OCI-LY7 (cell line): ENCODE data around the gene DDTL. TPM values are rescaled to one million over a fixed set of nuclear protein-coding genes. Genes with fewer than 3 reads are reported as not detected.

ENCODE experiments used
- BruUV-seq: library from RNA; stranded (reverse); fragments of 400-500 nt; replicated peaks from 2 replicates; lab custom pipeline; 2021; lab: Mats Ljungman, UMichigan
- CTCF ChIA-PET: fragments of 300-600 bp; sonication (Branson Sonifier 250); formaldehyde crosslinking; loops from one replicate; lab custom pipeline; 2022; ENCODE audit warnings: antibody characterized with exemption; ENCODE audit not compliant: unreplicated experiment; lab: Charles Lee
- POLR2A ChIA-PET: fragments of 300-600 bp; sonication (Branson Sonifier 250); formaldehyde crosslinking; loops from one replicate; lab custom pipeline; 2022; ENCODE audit warnings: antibody characterized with exemption; lab: Charles Lee
- DNase-seq: peaks from one replicate; pipeline ENCODE4 v3.0.0-alpha.2; 2015; ENCODE audit warnings: low spot score
- H2AFZ ChIP-seq: fragments of 200-600 bp; sonication (generic), shearing (Covaris generic); 2 replicates; pipeline ENCODE4 v1.6.1; 2014; ENCODE audit warnings: mild to moderate bottlenecking, antibody characterized with exemption, low read length, moderate library complexity
- H3K27ac ChIP-seq: fragments of 200-600 bp; sonication (generic); 2 replicates; pipeline ENCODE4 v1.5.1; 2014; ENCODE audit warnings: mixed run types, low read depth, mild to moderate bottlenecking, moderate library complexity, low read length, inconsistent platforms; ENCODE audit not compliant: poor library complexity, severe bottlenecking
- H3K36me3 ChIP-seq: fragments of 200-600 bp; sonication (generic); 2 replicates; pipeline ENCODE4 v1.6.1; 2014; ENCODE audit warnings: mild to moderate bottlenecking, antibody characterized with exemption, low read length, moderate library complexity, mixed read lengths; ENCODE audit not compliant: insufficient read depth
- H3K4me1 ChIP-seq: fragments of 200-600 bp; sonication (generic); 2 replicates; pipeline ENCODE4 v1.5.1; 2014; ENCODE audit warnings: mild to moderate bottlenecking, low read length; ENCODE audit not compliant: insufficient read depth, poor library complexity, severe bottlenecking
- H3K4me2 ChIP-seq: fragments of 200-600 bp; sonication (generic); 2 replicates; pipeline ENCODE4 v1.6.1; 2014; ENCODE audit warnings: mild to moderate bottlenecking, low read length
- H3K4me3 ChIP-seq: fragments of 200-600 bp; sonication (generic); 2 replicates; pipeline ENCODE4 v1.5.1; 2014; ENCODE audit warnings: mild to moderate bottlenecking, low read depth, low read length; ENCODE audit not compliant: poor library complexity, severe bottlenecking
- H3K79me2 ChIP-seq: fragments of 200-600 bp; sonication (generic); 2 replicates; pipeline ENCODE4 v1.6.1; 2016; ENCODE audit warnings: low read depth, mild to moderate bottlenecking, low read length, moderate library complexity, mixed read lengths; ENCODE audit not compliant: insufficient read depth
- H3K9me2 ChIP-seq: fragments of 200-600 bp; sonication (generic); 2 replicates; pipeline ENCODE4 v1.6.1; 2016; ENCODE audit warnings: mild to moderate bottlenecking, low read length, mixed read lengths; ENCODE audit not compliant: insufficient read depth
- H3K9me3 ChIP-seq: fragments of 200-600 bp; sonication (generic); 2 replicates; pipeline ENCODE4 v1.6.1; 2014; ENCODE audit warnings: mild to moderate bottlenecking, mixed run types, low read length, mixed read lengths
- H4K20me1 ChIP-seq: fragments of 200-600 bp; sonication (generic); 2 replicates; pipeline ENCODE4 v1.6.1; 2014; ENCODE audit warnings: mild to moderate bottlenecking, antibody characterized with exemption, low read length, moderate library complexity, mixed read lengths; ENCODE audit not compliant: insufficient read depth
- CTCF ChIP-seq: fragments of 200-600 bp; sonication (generic); conservative IDR thresholded peaks from 2 replicates; pipeline ENCODE4 v1.5.1; 2014; ENCODE audit warnings: mild to moderate bottlenecking, antibody characterized with exemption, low read length, moderate library complexity, mixed read lengths
- EZH2phosphoT487 ChIP-seq: fragments of 200-600 bp; sonication (generic); IDR thresholded peaks from 2 replicates; pipeline ENCODE4 v1.6.1; 2018; ENCODE audit warnings: low read depth, borderline replicate concordance, mild to moderate bottlenecking, mixed run types, antibody characterized with exemption, low read length, moderate library complexity, mixed read lengths
- intact Hi-C: fragments of 100-400 bp; cut with micrococcal nuclease; formaldehyde crosslinking; loops from one replicate; pipeline ENCODE4 v1.10.0; 2022; ENCODE audit not compliant: unreplicated experiment
- total RNA-seq, 2 experiments: library from RNA; depleted of rRNA in 1 of 2; stranded (reverse); fragments of >200 nt in 1 of 2; shearing (Covaris generic) in 1 of 2; gene quantifications; 2 replicates each; pipeline ENCODE4 v1.2.3, GENCODE V29; 2014 to 2022

The DDTL gene
- total RNA-seq, 2 experiments from 2014 or later: 4.1 to 4.6 TPM

GRCh38 chr22:24007253-24008021 lies 40.7 kb downstream of the DDTL start:
- no peak overlapping the region for H2AFZ ChIP-seq
- H3K9me2 ChIP-seq: no peaks in the 10 kb centered on the region
- H3K79me2 ChIP-seq: peaks cover 10% of the 10 kb centered on the region
- intact Hi-C loops: no loop called here
- H3K4me2 ChIP-seq: no peak overlapping the region
- no peaks in the 10 kb centered on the region for H3K36me3 ChIP-seq
- H4K20me1 ChIP-seq: no peaks in the 10 kb centered on the region
- H3K4me1 ChIP-seq: peaks cover 9% of the 10 kb centered on the region
- H3K9me3 ChIP-seq: peaks cover 9% of the 10 kb centered on the region; the same call in 1 of the 2 replicates
- ChIA-PET POLR2A (no interaction called here), CTCF (no interaction called here)
- BruUV-seq: no TSS peak
- H3K27ac ChIP-seq: no peak overlapping the region
- no peak overlapping the region for H3K4me3 ChIP-seq
- no peak for DNase-seq
- TF ChIP-seq EZH2phosphoT487 (no peak), CTCF (no peak)

- H3K4me1 ChIP-seq: peaks cover 14% of the 10 kb centered on the region
- H3K27ac ChIP-seq: no peak overlapping the region
- ChIA-PET CTCF (interaction anchor here (0.6 kb wide), 1 partner anchor 146 kb away, joined by 3 read pairs; no protein-coding TSS in a partner anchor), POLR2A (no interaction called here)
- no peaks in the 10 kb centered on the region for H3K9me2 ChIP-seq
- DNase-seq: no peak
- no peak for TF ChIP-seq EZH2phosphoT487
- no peak for TF ChIP-seq CTCF
- no peaks in the 10 kb centered on the region for H3K36me3 ChIP-seq
- H4K20me1 ChIP-seq: no peaks in the 10 kb centered on the region
- peaks cover 9% of the 10 kb centered on the region; the same call in 1 of the 2 replicates for H3K9me3 ChIP-seq
- peaks cover 12% of the 10 kb centered on the region for H3K79me2 ChIP-seq
- no peak overlapping the region for H2AFZ ChIP-seq
- H3K4me3 ChIP-seq: no peak overlapping the region
- intact Hi-C loops: no loop called here
- no peak overlapping the region for H3K4me2 ChIP-seq
- no TSS peak for BruUV-seq
Measured at GRCh38 chr22:24008022-24008283, 41.3 kb downstream of the DDTL start.
